ENCODE measurements around the gene SCG5. TPM values are rescaled to one million over a fixed set of nuclear protein-coding genes. Genes with fewer than 3 reads are reported as not detected.

The SCG5 gene
- polyA plus RNA-seq, 1 of the 3 experiments (the other 2 are of a cell fraction) = 11.0 TPM

DNA sequence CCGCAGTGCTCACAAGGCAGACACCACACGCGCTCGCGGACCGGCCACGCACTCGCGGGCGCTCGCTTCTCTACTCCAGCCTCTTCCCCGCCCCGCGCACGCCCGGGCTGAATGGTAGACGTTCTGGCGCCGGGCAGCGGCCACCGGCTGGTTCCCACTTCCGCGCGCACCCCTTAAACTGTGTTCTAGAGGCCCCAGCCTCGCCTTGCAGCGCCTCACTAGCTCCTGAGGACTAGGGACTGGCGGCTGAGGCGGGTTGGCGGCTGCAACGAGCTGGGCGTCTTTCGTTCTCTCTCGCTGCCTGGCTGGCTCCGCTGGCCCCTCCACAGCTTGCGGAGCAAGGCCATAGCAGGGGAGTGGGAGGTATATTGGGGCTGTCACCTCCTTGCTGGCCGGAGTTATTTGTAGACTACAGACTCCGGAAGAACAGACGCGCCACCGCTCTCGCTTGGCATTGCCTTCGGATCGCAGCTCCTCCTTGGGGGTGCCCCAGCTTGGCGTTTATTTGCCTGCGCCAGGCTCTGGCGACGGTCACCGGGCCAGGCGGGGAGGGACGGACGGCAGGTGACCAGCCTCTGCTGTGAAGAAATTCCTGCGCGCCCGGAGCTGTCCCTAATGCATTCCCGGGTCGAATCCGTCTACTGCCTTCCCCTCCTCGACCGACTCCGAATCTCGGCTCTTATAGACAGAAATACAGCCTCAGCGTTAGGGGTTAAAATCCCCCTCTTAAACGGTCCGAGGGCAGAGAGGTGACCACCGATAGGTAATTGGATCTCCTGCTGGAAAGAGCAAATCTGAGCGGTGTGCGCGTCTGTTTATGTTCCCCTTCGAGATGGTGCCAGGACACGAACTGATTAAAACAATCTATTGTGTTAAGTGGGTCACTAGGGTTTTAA lies 77.6 kb downstream of the SCG5 start:
- Histone ChIP-seq H3K4me3 (ENCODE audit: low read depth in 2 of 2, low read length in 1 of 2) (peak overlapping the region; percentile 61 to 70), H3K27ac (ENCODE audit: low read depth in 2 of 2, low read length in 1 of 2) (peak overlapping the region in 1 of 2 experiments; percentile 69; a peak in 3 of 4 replicates), H2AFZ (ENCODE audit: low read depth) (peak overlapping the region; percentile 53; the same call in 1 of the 2 replicates), H3K79me2 (ENCODE audit: insufficient read depth) (peaks cover 69% of the 10 kb centered on the region), H3K4me2 (peak overlapping the region; percentile 95), H3K36me3 (replicated peaks in 1 of 2; ENCODE audit: control insufficient read depth in 1 of 2, insufficient read depth in 2 of 2, low read length in 1 of 2) (peaks cover 0 to 24% of the 10 kb centered on the region in 2 experiments), H3K4me1 (ENCODE audit: control insufficient read depth in 1 of 2, insufficient read depth in 2 of 2, low read depth in 1 of 2, low read length in 1 of 2) (peaks cover 0 to 11% of the 10 kb centered on the region in 2 experiments; a peak in 1 of 4 replicates), H3K9me2 (no peaks in the 10 kb centered on the region), H3K9me3 (no peaks in the 10 kb centered on the region), H3F3A (replicated peaks; ENCODE audit: insufficient read depth) (peaks cover 57% of the 10 kb centered on the region), H3K9ac (peak overlapping the region; percentile 80), H3K27me3 (ENCODE audit: insufficient read depth) (no peaks in the 10 kb centered on the region), H4K20me1 (ENCODE audit: insufficient read depth) (peaks cover 10% of the 10 kb centered on the region; the same call in 1 of the 2 replicates)
- POLR2A ChIA-PET = no interaction called here
- peak; percentile 69 for DNase-seq
- TF ChIP-seq, protein P1, sequence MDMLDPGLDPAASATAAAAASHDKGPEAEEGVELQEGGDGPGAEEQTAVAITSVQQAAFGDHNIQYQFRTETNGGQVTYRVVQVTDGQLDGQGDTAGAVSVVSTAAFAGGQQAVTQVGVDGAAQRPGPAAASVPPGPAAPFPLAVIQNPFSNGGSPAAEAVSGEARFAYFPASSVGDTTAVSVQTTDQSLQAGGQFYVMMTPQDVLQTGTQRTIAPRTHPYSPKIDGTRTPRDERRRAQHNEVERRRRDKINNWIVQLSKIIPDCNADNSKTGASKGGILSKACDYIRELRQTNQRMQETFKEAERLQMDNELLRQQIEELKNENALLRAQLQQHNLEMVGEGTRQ (IDR thresholded peaks at IDR 0.05; ENCODE audit: borderline replicate concordance, low read depth, low read length) = no peak
- TF ChIP-seq, protein P2, sequence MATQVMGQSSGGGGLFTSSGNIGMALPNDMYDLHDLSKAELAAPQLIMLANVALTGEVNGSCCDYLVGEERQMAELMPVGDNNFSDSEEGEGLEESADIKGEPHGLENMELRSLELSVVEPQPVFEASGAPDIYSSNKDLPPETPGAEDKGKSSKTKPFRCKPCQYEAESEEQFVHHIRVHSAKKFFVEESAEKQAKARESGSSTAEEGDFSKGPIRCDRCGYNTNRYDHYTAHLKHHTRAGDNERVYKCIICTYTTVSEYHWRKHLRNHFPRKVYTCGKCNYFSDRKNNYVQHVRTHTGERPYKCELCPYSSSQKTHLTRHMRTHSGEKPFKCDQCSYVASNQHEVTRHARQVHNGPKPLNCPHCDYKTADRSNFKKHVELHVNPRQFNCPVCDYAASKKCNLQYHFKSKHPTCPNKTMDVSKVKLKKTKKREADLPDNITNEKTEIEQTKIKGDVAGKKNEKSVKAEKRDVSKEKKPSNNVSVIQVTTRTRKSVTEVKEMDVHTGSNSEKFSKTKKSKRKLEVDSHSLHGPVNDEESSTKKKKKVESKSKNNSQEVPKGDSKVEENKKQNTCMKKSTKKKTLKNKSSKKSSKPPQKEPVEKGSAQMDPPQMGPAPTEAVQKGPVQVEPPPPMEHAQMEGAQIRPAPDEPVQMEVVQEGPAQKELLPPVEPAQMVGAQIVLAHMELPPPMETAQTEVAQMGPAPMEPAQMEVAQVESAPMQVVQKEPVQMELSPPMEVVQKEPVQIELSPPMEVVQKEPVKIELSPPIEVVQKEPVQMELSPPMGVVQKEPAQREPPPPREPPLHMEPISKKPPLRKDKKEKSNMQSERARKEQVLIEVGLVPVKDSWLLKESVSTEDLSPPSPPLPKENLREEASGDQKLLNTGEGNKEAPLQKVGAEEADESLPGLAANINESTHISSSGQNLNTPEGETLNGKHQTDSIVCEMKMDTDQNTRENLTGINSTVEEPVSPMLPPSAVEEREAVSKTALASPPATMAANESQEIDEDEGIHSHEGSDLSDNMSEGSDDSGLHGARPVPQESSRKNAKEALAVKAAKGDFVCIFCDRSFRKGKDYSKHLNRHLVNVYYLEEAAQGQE (IDR thresholded peaks at IDR 0.05; ENCODE audit: low read depth, low read length) = 0 out of 2 replicates have a peak, but pooled peaks have one; percentile 25
- TF ChIP-seq FOSL2 (IDR thresholded peaks at IDR 0.05; ENCODE audit: borderline replicate concordance, low read depth) = no peak
- TF ChIP-seq NFIC (IDR thresholded peaks at IDR 0.05; ENCODE audit: borderline replicate concordance) = no peak
- TF ChIP-seq TEAD4 (IDR thresholded peaks at IDR 0.05; ENCODE audit: borderline replicate concordance, insufficient read depth) = 0 out of 2 replicates have a peak, but pooled peaks have one; percentile 13
- no peak for TF ChIP-seq TAF1 (IDR thresholded peaks at IDR 0.05; ENCODE audit: borderline replicate concordance, low read depth, low read length)
- 6% methylated on average over 23 of the region's 70 CpGs for WGBS (ENCODE audit: low lambda C conversion rate)
- CTCF ChIA-PET = interaction anchor here (0.6 to 1.2 kb wide), 4 partner anchors 8 to 275 kb away, joined by 3 to 4 read pairs (median 3); no protein-coding TSS in a partner anchor

DNA sequence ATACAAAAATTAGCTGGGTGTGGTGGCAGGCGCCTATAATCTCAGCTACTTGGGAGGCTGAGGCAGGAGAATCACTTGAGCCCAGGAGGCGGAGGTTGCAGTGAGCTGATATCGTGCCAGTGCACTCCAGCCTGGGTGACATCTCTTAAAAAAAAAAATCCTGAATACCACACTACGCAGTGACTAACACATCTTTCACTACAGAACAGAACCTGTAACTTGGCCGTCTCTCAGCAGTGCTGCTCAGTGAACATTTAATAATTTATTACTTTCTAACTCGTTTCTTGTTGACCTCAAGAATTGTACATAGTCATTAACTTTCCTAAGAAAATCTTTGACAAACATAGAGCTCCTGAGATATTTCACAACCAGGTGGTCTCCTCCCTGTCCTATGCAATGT lies 80.1 kb downstream of the SCG5 start:
- peaks cover 0 to 11% of the 10 kb centered on the region in 2 experiments; a peak in 1 of 4 replicates for H3K4me1 ChIP-seq (ENCODE audit: control insufficient read depth in 1 of 2, insufficient read depth in 2 of 2, low read depth in 1 of 2, low read length in 1 of 2)
- H3K9me2 ChIP-seq = no peaks in the 10 kb centered on the region
- H3K9me3 ChIP-seq = no peaks in the 10 kb centered on the region
- ChIA-PET POLR2A (no interaction called here), CTCF (interaction anchor here (0.6 to 1.6 kb wide), 3 partner anchors 59 to 1242 kb away, joined by 3 to 9 read pairs (median 4); no protein-coding TSS in a partner anchor)
- peaks cover 94% of the 10 kb centered on the region for H3K79me2 ChIP-seq (ENCODE audit: insufficient read depth)
- WGBS (ENCODE audit: low lambda C conversion rate) = 83% methylated on average over 6 of the region's 6 CpGs
- peak overlapping the region; percentile 22; the same call in 1 of the 2 replicates for H3K4me2 ChIP-seq
- H3K27ac ChIP-seq (ENCODE audit: low read depth in 2 of 2, low read length in 1 of 2) = peak overlapping the region in 1 of 2 experiments; percentile 69; a peak in 2 of 4 replicates
- TF ChIP-seq NFIC (IDR thresholded peaks at IDR 0.05; ENCODE audit: borderline replicate concordance) (no peak), GATA2 (CRISPR knock-in tag; IDR thresholded peaks at IDR 0.05) (no peak), FOXJ3 (CRISPR knock-in tag; IDR thresholded peaks at IDR 0.05) (no peak), SMC3 (IDR thresholded peaks at IDR 0.05; ENCODE audit: low read depth, low read length) (no peak), YY1 (IDR thresholded peaks at IDR 0.05; ENCODE audit: low read depth) (no peak)
- TF ChIP-seq, protein P3, sequence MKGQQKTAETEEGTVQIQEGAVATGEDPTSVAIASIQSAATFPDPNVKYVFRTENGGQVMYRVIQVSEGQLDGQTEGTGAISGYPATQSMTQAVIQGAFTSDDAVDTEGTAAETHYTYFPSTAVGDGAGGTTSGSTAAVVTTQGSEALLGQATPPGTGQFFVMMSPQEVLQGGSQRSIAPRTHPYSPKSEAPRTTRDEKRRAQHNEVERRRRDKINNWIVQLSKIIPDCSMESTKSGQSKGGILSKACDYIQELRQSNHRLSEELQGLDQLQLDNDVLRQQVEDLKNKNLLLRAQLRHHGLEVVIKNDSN (IDR thresholded peaks at IDR 0.05; ENCODE audit: borderline replicate concordance, low read depth) = no peak
- TF ChIP-seq, protein P4, sequence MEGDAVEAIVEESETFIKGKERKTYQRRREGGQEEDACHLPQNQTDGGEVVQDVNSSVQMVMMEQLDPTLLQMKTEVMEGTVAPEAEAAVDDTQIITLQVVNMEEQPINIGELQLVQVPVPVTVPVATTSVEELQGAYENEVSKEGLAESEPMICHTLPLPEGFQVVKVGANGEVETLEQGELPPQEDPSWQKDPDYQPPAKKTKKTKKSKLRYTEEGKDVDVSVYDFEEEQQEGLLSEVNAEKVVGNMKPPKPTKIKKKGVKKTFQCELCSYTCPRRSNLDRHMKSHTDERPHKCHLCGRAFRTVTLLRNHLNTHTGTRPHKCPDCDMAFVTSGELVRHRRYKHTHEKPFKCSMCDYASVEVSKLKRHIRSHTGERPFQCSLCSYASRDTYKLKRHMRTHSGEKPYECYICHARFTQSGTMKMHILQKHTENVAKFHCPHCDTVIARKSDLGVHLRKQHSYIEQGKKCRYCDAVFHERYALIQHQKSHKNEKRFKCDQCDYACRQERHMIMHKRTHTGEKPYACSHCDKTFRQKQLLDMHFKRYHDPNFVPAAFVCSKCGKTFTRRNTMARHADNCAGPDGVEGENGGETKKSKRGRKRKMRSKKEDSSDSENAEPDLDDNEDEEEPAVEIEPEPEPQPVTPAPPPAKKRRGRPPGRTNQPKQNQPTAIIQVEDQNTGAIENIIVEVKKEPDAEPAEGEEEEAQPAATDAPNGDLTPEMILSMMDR (IDR thresholded peaks at IDR 0.05) = no peak
- no peaks in the 10 kb centered on the region for H3K27me3 ChIP-seq (ENCODE audit: insufficient read depth)
- no peak overlapping the region; the same call in 1 of the 2 replicates for H3K9ac ChIP-seq
- H3F3A ChIP-seq (replicated peaks; ENCODE audit: insufficient read depth) = peaks cover 59% of the 10 kb centered on the region
- no peak overlapping the region for H3K4me3 ChIP-seq (ENCODE audit: low read depth in 2 of 2, low read length in 1 of 2)
- H3K36me3 ChIP-seq (replicated peaks in 1 of 2; ENCODE audit: control insufficient read depth in 1 of 2, insufficient read depth in 2 of 2, low read length in 1 of 2) = peaks cover 0 to 47% of the 10 kb centered on the region in 2 experiments
- H2AFZ ChIP-seq (ENCODE audit: low read depth) = no peak overlapping the region
- peaks cover 10% of the 10 kb centered on the region; the same call in 1 of the 2 replicates for H4K20me1 ChIP-seq (ENCODE audit: insufficient read depth)
- DNase-seq = no peak

Measured in SK-N-SH (cell line).